Bronchial epithelial cell (primary cell): ENCODE measurements around the gene CLP1. TPM values are rescaled to one million over a fixed set of nuclear protein-coding genes. Genes with fewer than 3 reads are reported as not detected.
A peak's percentile ranks its signal among the peaks of the same experiment; 100 is the strongest.
"Not testable (repeated sequence)": the region's sequence is repeated elsewhere in the genome, so short reads cannot be mapped to it uniquely, and the experiment has no call there.

Experiments used
- DNase-seq: peaks from one replicate; pipeline ENCODE4 v3.0.0-alpha.2; 2010; ENCODE audit warnings: low read depth
- FAIRE-seq: peaks from 2 replicates; lab custom pipeline; 2011; peaks lifted over from hg19 to GRCh38; lab: Jason Lieb, UNC
- H3K27me3 ChIP-seq: 2 replicates; pipeline ENCODE4 v1.5.1; 2011; ENCODE audit warnings: low read length; ENCODE audit not compliant: control insufficient read depth, insufficient read depth
- H3K36me3 ChIP-seq: 2 replicates; pipeline ENCODE4 v1.5.1; 2011; ENCODE audit warnings: low read length; ENCODE audit not compliant: control insufficient read depth, insufficient read depth
- H3K4me3 ChIP-seq: 2 replicates; pipeline ENCODE4 v1.5.1; 2011; ENCODE audit warnings: mild to moderate bottlenecking, low read depth, low read length, control low read depth
- CTCF ChIP-seq: IDR thresholded peaks from 2 replicates; pipeline ENCODE4 v1.5.1; 2011; ENCODE audit warnings: mild to moderate bottlenecking, moderate library complexity, low read length, control low read depth, inconsistent platforms; ENCODE audit not compliant: insufficient read depth, severe bottlenecking
- total RNA-seq: library from RNA; depleted of rRNA; stranded (reverse); fragments of >200 nt; gene quantifications from 2 replicates; pipeline ENCODE4 v1.2.1, GENCODE V29; 2014

The CLP1 gene
- total RNA-seq, 1 donor from 2014 or later, result 28.2 TPM

GRCh38 chr11:57680552-57680874 is 23.0 kb downstream of the CLP1 start:
- H3K4me3 ChIP-seq, result no peak overlapping the region
- FAIRE-seq (no peak), DNase-seq (peak; percentile 89)
- no peak for TF ChIP-seq CTCF
- no peaks in the 10 kb centered on the region for H3K27me3 ChIP-seq
- H3K36me3 ChIP-seq, result peaks cover 10% of the 10 kb centered on the region

- peaks cover 10% of the 10 kb centered on the region for H3K36me3 ChIP-seq
- FAIRE-seq, result no peak
- DNase-seq, result no peak
Observed at GRCh38 chr11:57681168-57681567, 23.6 kb downstream of the CLP1 start.

DNA sequence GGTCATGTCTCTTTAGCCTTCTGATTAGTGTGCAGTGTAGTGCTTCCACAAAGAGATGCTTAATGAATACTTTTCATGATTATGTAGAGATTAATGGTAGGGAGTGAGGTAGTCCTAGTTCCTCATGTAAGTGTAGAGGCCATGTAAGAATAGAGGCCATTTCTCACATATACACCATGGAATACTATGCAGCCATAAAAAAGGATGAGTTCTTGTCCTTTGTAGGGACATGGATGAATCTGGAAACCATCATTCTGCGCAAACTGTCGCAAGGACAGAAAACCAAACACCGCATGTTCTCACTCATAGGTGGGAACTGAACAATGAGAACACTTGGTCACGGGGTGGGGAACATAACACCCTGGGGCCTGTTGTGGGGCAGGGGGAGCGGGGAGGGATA is 32.9 kb downstream of the CLP1 start:
- peaks cover 16% of the 10 kb centered on the region for H3K36me3 ChIP-seq
- not testable (repeated sequence) for H3K27me3 ChIP-seq, DNase-seq, H3K4me3 ChIP-seq, FAIRE-seq

More at GRCh38 chr11:57681168-57681567, 23.6 kb downstream of the CLP1 start:
- TF ChIP-seq CTCF, result no peak
- Histone ChIP-seq H3K4me3 (no peak overlapping the region), H3K27me3 (no peaks in the 10 kb centered on the region)

GRCh38 chr11:57698843-57699365 is 41.3 kb downstream of the CLP1 start:
- Histone ChIP-seq H3K4me3 (no peak overlapping the region), H3K27me3 (no peaks in the 10 kb centered on the region), H3K36me3 (peaks cover 31% of the 10 kb centered on the region)
- DNase-seq (no peak), FAIRE-seq (no peak)
- no peak for TF ChIP-seq CTCF

- DNase-seq, result no peak
- H3K4me3 ChIP-seq, result no peak overlapping the region
- peaks cover 33% of the 10 kb centered on the region for H3K36me3 ChIP-seq
- no peak for FAIRE-seq
- no peaks in the 10 kb centered on the region for H3K27me3 ChIP-seq
- TF ChIP-seq CTCF, result no peak
Observed at GRCh38 chr11:57699813-57700212, 42.3 kb downstream of the CLP1 start.

DNA sequence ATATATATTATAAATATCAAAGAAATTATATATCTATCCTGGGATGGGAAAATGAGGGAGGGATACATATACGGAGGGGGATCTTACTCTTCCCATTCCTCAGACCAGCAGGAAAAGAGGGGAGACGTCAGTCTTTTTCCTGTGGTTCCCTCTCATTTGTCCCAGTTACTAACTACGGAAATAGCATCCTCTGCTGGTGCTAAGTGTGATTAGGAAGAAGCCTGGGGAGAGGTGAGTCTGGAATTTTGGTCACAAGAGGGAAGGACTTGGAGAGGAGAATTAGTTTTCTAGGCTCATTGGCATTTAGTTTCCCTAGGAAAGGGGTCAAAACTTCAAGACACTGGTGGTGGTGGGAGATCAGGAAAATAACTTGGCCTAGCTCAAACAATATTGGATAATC is 42.9 kb downstream of the CLP1 start:
- Histone ChIP-seq H3K27me3 (no peaks in the 10 kb centered on the region), H3K36me3 (peaks cover 32% of the 10 kb centered on the region), H3K4me3 (no peak overlapping the region)
- TF ChIP-seq CTCF, result no peak
- FAIRE-seq, result no peak
- DNase-seq, result no peak
